ENCODE data around the gene ZNF622. TPM values are rescaled to one million over a fixed set of nuclear protein-coding genes. Genes with fewer than 3 reads are reported as not detected.

The ZNF622 gene
- total RNA-seq, 1 experiment from 2014 or later, result 25.2 TPM

- H3K36me3 ChIP-seq (ENCODE audit: control insufficient read depth in 1 of 2, insufficient read depth in 2 of 2, low read length in 2 of 2), result no peaks in the 10 kb centered on the region
- H2AFZ ChIP-seq (ENCODE audit: low read depth, low read length, poor library complexity, severe bottlenecking), result no peak overlapping the region
- no peaks in the 10 kb centered on the region for H3K9me2 ChIP-seq (ENCODE audit: insufficient read depth)
- CTCF ChIA-PET, result no interaction called here
- BruUV-seq (replicated peaks), result no TSS peak
- intact Hi-C loops (cut with micrococcal nuclease), result no loop called here
- no peak overlapping the region for H3K27ac ChIP-seq (ENCODE audit: low read depth, low read length)
- RAD21 ChIA-PET (ENCODE audit: low non-redundant PET in 1 of 2, low total read pairs in 2 of 2, uncharacterized antibody in 2 of 2, unreplicated experiment in 2 of 2), result no interaction called here
- H3K4me2 ChIP-seq (ENCODE audit: low read length), result no peak overlapping the region
- POLR2A ChIA-PET, result interaction anchor here (1.0 kb wide), 1 partner anchor 8 kb away, joined by 5 read pairs; no protein-coding TSS in a partner anchor
- TF ChIP-seq, protein P1, sequence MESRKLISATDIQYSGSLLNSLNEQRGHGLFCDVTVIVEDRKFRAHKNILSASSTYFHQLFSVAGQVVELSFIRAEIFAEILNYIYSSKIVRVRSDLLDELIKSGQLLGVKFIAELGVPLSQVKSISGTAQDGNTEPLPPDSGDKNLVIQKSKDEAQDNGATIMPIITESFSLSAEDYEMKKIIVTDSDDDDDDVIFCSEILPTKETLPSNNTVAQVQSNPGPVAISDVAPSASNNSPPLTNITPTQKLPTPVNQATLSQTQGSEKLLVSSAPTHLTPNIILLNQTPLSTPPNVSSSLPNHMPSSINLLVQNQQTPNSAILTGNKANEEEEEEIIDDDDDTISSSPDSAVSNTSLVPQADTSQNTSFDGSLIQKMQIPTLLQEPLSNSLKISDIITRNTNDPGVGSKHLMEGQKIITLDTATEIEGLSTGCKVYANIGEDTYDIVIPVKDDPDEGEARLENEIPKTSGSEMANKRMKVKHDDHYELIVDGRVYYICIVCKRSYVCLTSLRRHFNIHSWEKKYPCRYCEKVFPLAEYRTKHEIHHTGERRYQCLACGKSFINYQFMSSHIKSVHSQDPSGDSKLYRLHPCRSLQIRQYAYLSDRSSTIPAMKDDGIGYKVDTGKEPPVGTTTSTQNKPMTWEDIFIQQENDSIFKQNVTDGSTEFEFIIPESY (IDR thresholded peaks at IDR 0.05; ENCODE audit: extremely low read depth, insufficient replicate concordance, low read length), result no peak
- H3K4me1 ChIP-seq (ENCODE audit: control insufficient read depth in 1 of 2, insufficient read depth in 2 of 2, low read length in 2 of 2), result no peaks in the 10 kb centered on the region
- no peaks in the 10 kb centered on the region for H4K20me1 ChIP-seq (ENCODE audit: insufficient read depth)
- DNase-seq (ENCODE audit: low read depth, low spot score) (no peak), ATAC-seq (no peak)
- H3K9me3 ChIP-seq (ENCODE audit: control insufficient read depth in 1 of 2, insufficient read depth in 1 of 2, low read depth in 1 of 2, low read length in 2 of 2), result no peaks in the 10 kb centered on the region
- no peak overlapping the region for H3K4me3 ChIP-seq (replicated peaks in 1 of 2; ENCODE audit: low read depth in 1 of 2, low read length in 2 of 2)
- H3K9ac ChIP-seq (ENCODE audit: low read length), result no peak overlapping the region
- no peaks in the 10 kb centered on the region for H3K79me2 ChIP-seq (ENCODE audit: insufficient read depth, low read length)
- 0 out of 2 replicates have a peak, but pooled peaks cover 6% of the 10 kb centered on the region for H3K27me3 ChIP-seq (ENCODE audit: insufficient read depth, low read length)
These were observed 37.2 kb downstream of the ZNF622 start for GRCh38 chr5:16428359-16428758.

GRCh38 chr5:16427587-16427986 lies 38.0 kb downstream of the ZNF622 start:
- Histone ChIP-seq H3K9ac (ENCODE audit: low read length) (no peak overlapping the region), H3K27me3 (ENCODE audit: insufficient read depth, low read length) (0 out of 2 replicates have a peak, but pooled peaks cover 5% of the 10 kb centered on the region), H4K20me1 (ENCODE audit: insufficient read depth) (no peaks in the 10 kb centered on the region), H3K4me1 (ENCODE audit: control insufficient read depth in 1 of 2, insufficient read depth in 2 of 2, low read length in 2 of 2) (no peaks in the 10 kb centered on the region), H3K9me3 (ENCODE audit: control insufficient read depth in 1 of 2, insufficient read depth in 1 of 2, low read depth in 1 of 2, low read length in 2 of 2) (no peaks in the 10 kb centered on the region), H2AFZ (ENCODE audit: low read depth, low read length, poor library complexity, severe bottlenecking) (no peak overlapping the region), H3K4me3 (replicated peaks in 1 of 2; ENCODE audit: low read depth in 1 of 2, low read length in 2 of 2) (no peak overlapping the region), H3K27ac (ENCODE audit: low read depth, low read length) (no peak overlapping the region), H3K4me2 (ENCODE audit: low read length) (no peak overlapping the region), H3K9me2 (ENCODE audit: insufficient read depth) (no peaks in the 10 kb centered on the region), H3K79me2 (ENCODE audit: insufficient read depth, low read length) (no peaks in the 10 kb centered on the region), H3K36me3 (ENCODE audit: control insufficient read depth in 1 of 2, insufficient read depth in 2 of 2, low read length in 2 of 2) (no peaks in the 10 kb centered on the region)
- CTCF ChIA-PET, result no interaction called here
- POLR2A ChIA-PET, result interaction anchor here (1.0 kb wide), 1 partner anchor 9 kb away, joined by 5 read pairs; no protein-coding TSS in a partner anchor
- no TSS peak for BruUV-seq (replicated peaks)
- ATAC-seq (no peak), DNase-seq (ENCODE audit: low read depth, low spot score) (no peak)
- RAD21 ChIA-PET (ENCODE audit: low non-redundant PET in 1 of 2, low total read pairs in 2 of 2, uncharacterized antibody in 2 of 2, unreplicated experiment in 2 of 2), result no interaction called here
- intact Hi-C loops (cut with micrococcal nuclease), result no loop called here
- TF ChIP-seq ZNF274 (IDR thresholded peaks at IDR 0.05; ENCODE audit: low read depth, low read length), result no peak
- no peak for TF ChIP-seq POLR2A (IDR thresholded peaks at IDR 0.05; ENCODE audit: borderline replicate concordance, extremely low read depth, insufficient read depth, insufficient read length)
- no peak for TF ChIP-seq ZFX (IDR thresholded peaks at IDR 0.05)
- TF ChIP-seq CBX3 (IDR thresholded peaks at IDR 0.05; ENCODE audit: low read depth), result no peak
- no peak for TF ChIP-seq ELF1 (IDR thresholded peaks at IDR 0.05; ENCODE audit: borderline replicate concordance, low read depth)
- TF ChIP-seq SP1 (IDR thresholded peaks at IDR 0.05; ENCODE audit: low read depth), result no peak
- TF ChIP-seq, protein P2, sequence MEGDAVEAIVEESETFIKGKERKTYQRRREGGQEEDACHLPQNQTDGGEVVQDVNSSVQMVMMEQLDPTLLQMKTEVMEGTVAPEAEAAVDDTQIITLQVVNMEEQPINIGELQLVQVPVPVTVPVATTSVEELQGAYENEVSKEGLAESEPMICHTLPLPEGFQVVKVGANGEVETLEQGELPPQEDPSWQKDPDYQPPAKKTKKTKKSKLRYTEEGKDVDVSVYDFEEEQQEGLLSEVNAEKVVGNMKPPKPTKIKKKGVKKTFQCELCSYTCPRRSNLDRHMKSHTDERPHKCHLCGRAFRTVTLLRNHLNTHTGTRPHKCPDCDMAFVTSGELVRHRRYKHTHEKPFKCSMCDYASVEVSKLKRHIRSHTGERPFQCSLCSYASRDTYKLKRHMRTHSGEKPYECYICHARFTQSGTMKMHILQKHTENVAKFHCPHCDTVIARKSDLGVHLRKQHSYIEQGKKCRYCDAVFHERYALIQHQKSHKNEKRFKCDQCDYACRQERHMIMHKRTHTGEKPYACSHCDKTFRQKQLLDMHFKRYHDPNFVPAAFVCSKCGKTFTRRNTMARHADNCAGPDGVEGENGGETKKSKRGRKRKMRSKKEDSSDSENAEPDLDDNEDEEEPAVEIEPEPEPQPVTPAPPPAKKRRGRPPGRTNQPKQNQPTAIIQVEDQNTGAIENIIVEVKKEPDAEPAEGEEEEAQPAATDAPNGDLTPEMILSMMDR (IDR thresholded peaks at IDR 0.05 in 2 of 3, conservative IDR thresholded peaks at IDR 0.05 in 1 of 3; ENCODE audit: borderline replicate concordance in 1 of 3, insufficient read depth in 1 of 3, low read depth in 2 of 3, low read length in 2 of 3), result no peak
- no peak for TF ChIP-seq EZH2 (IDR thresholded peaks at IDR 0.05)
- TF ChIP-seq JUND (IDR thresholded peaks at IDR 0.05), result no peak
- no peak for TF ChIP-seq EZH2phosphoT487 (IDR thresholded peaks at IDR 0.05; ENCODE audit: borderline replicate concordance)
- TF ChIP-seq POLR2AphosphoS5 (IDR thresholded peaks at IDR 0.05; ENCODE audit: low read depth, low read length), result no peak
- TF ChIP-seq, protein P3, sequence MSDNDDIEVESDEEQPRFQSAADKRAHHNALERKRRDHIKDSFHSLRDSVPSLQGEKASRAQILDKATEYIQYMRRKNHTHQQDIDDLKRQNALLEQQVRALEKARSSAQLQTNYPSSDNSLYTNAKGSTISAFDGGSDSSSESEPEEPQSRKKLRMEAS (IDR thresholded peaks at IDR 0.05), result no peak
- TF ChIP-seq, protein P4, sequence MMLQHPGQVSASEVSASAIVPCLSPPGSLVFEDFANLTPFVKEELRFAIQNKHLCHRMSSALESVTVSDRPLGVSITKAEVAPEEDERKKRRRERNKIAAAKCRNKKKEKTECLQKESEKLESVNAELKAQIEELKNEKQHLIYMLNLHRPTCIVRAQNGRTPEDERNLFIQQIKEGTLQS (IDR thresholded peaks at IDR 0.05), result no peak
- TF ChIP-seq, protein P1 (IDR thresholded peaks at IDR 0.05; ENCODE audit: extremely low read depth, insufficient replicate concordance, low read length), result no peak
- no peak for TF ChIP-seq CEBPB (IDR thresholded peaks at IDR 0.05; ENCODE audit: low read depth)
